H9 (cell line): ENCODE measurements around the gene DOK6. TPM values are rescaled to one million over a fixed set of nuclear protein-coding genes. Genes with fewer than 3 reads are reported as not detected.

Experiments used
- DNase-seq: peaks from one replicate; pipeline ENCODE4 v3.0.0-alpha.2; 2017
- H2AFZ ChIP-seq: one replicate; pipeline ENCODE4 v1.6.1; 2013; ENCODE audit warnings: mild to moderate bottlenecking, low read length, control low read depth, moderate library complexity
- H2AK5ac ChIP-seq: 2 replicates; pipeline ENCODE4 v1.6.1; 2013; ENCODE audit warnings: low read length, control low read depth, mixed read lengths; ENCODE audit not compliant: insufficient read length
- H2BK120ac ChIP-seq: one replicate; pipeline ENCODE4 v1.6.1; 2013; ENCODE audit warnings: low read depth, mild to moderate bottlenecking, low read length, control low read depth, inconsistent platforms; ENCODE audit not compliant: poor library complexity, severe bottlenecking
- H2BK12ac ChIP-seq: 2 replicates; pipeline ENCODE4 v1.6.1; 2013; ENCODE audit warnings: low read length, control low read depth, mixed read lengths, low read depth; ENCODE audit not compliant: insufficient read length
- H2BK15ac ChIP-seq: 2 replicates; pipeline ENCODE4 v1.6.1; 2013; ENCODE audit warnings: low read depth, low read length, control low read depth
- H2BK20ac ChIP-seq: one replicate; pipeline ENCODE4 v1.6.1; 2013; ENCODE audit warnings: low read depth, mild to moderate bottlenecking, low read length, control low read depth, inconsistent platforms; ENCODE audit not compliant: poor library complexity, severe bottlenecking
- H2BK5ac ChIP-seq: 2 replicates; pipeline ENCODE4 v1.6.1; 2013; ENCODE audit warnings: low read length, control low read depth, mixed read lengths; ENCODE audit not compliant: insufficient read length
- H3K14ac ChIP-seq: 2 replicates; pipeline ENCODE4 v1.6.1; 2013; ENCODE audit warnings: low read length, control low read depth; ENCODE audit not compliant: insufficient read depth
- H3K18ac ChIP-seq: 2 replicates; pipeline ENCODE4 v1.6.1; 2013; ENCODE audit warnings: low read depth, mild to moderate bottlenecking, mixed read lengths, low read length, control low read depth; ENCODE audit not compliant: insufficient read length
- H3K23ac ChIP-seq: 2 replicates; pipeline ENCODE4 v1.6.1; 2013; ENCODE audit warnings: low read length, control low read depth, mixed read lengths, low read depth; ENCODE audit not compliant: insufficient read length
- H3K23me2 ChIP-seq: 2 replicates; pipeline ENCODE4 v1.6.1; 2013; ENCODE audit warnings: low read depth, mild to moderate bottlenecking, mixed read lengths, low read length, control low read depth; ENCODE audit not compliant: insufficient read length, poor library complexity, severe bottlenecking
- H3K27ac ChIP-seq: 2 replicates; pipeline ENCODE4 v1.5.1; 2013; ENCODE audit warnings: low read length, control low read depth, mixed read lengths, low read depth; ENCODE audit not compliant: insufficient read length
- H3K27me3 ChIP-seq: 2 replicates; pipeline ENCODE4 v1.6.1; 2013; ENCODE audit warnings: low read length, control low read depth, inconsistent platforms; ENCODE audit not compliant: insufficient read depth
- H3K4ac ChIP-seq: 2 replicates; pipeline ENCODE4 v1.6.1; 2013; ENCODE audit warnings: low read depth, mild to moderate bottlenecking, control low read depth, inconsistent platforms, low read length, moderate library complexity
- H3K4me1 ChIP-seq: 2 replicates; pipeline ENCODE4 v1.6.1; 2013; ENCODE audit warnings: low read length, control low read depth, inconsistent platforms; ENCODE audit not compliant: insufficient read depth
- H3K4me2 ChIP-seq: 2 replicates; pipeline ENCODE4 v1.6.1; 2013; ENCODE audit warnings: low read length, control low read depth, mixed read lengths; ENCODE audit not compliant: insufficient read length, insufficient read depth
- H3K56ac ChIP-seq: 2 replicates; pipeline ENCODE4 v1.6.1; 2013; ENCODE audit warnings: low read depth, mild to moderate bottlenecking, mixed read lengths, low read length, control low read depth; ENCODE audit not compliant: insufficient read length
- H3K79me1 ChIP-seq: 2 replicates; pipeline ENCODE4 v1.6.1; 2013; ENCODE audit warnings: low read depth, mild to moderate bottlenecking, moderate library complexity, low read length, control low read depth, inconsistent platforms; ENCODE audit not compliant: insufficient read depth, poor library complexity, severe bottlenecking
- H3K79me2 ChIP-seq: 2 replicates; pipeline ENCODE4 v1.6.1; 2013; ENCODE audit warnings: low read length, control low read depth, inconsistent platforms; ENCODE audit not compliant: insufficient read depth
- H3K9ac ChIP-seq: 2 replicates; pipeline ENCODE4 v1.6.1; 2013; ENCODE audit warnings: low read length, control low read depth, mixed read lengths; ENCODE audit not compliant: insufficient read length; ENCODE audit errors: extremely low read depth
- H3K9me3 ChIP-seq: one replicate; pipeline ENCODE4 v1.6.1; 2013; ENCODE audit warnings: low read depth, low read length, inconsistent platforms; ENCODE audit not compliant: control insufficient read depth
- H3T11ph ChIP-seq: one replicate; pipeline ENCODE4 v1.6.1; 2013; ENCODE audit warnings: mild to moderate bottlenecking, low read length, control low read depth, inconsistent platforms
- H4K20me1 ChIP-seq: one replicate; pipeline ENCODE4 v1.6.1; 2013; ENCODE audit not compliant: control insufficient read depth, insufficient read length, insufficient read depth
- H4K5ac ChIP-seq: 2 replicates; pipeline ENCODE4 v1.6.1; 2013; ENCODE audit warnings: low read depth, mild to moderate bottlenecking, mixed read lengths, low read length, control low read depth; ENCODE audit not compliant: insufficient read length
- H4K8ac ChIP-seq: replicated peaks from 2 replicates; pipeline ENCODE4 v1.6.1; 2013; ENCODE audit warnings: low read length, control low read depth, mixed read lengths, low read depth; ENCODE audit not compliant: insufficient read length
- H4K91ac ChIP-seq: 2 replicates; pipeline ENCODE4 v1.6.1; 2013; ENCODE audit warnings: low read depth, mild to moderate bottlenecking, moderate library complexity, mixed read lengths, low read length, control low read depth; ENCODE audit not compliant: insufficient read length
- H3K27ac Mint-ChIP-seq, 3 experiments: 2 replicates in 2 of 3; 3 replicates in 1 of 3; pipeline ENCODE4 v1.8.0; 2020 to 2021; ENCODE audit warnings: mixed read lengths in 3 of 3, mild to moderate bottlenecking in 1 of 3, moderate library complexity in 1 of 3
- H3K27me3 Mint-ChIP-seq: 2 replicates; pipeline ENCODE4 v1.8.0; 2021; ENCODE audit warnings: low read depth, mild to moderate bottlenecking, moderate library complexity, mixed read lengths
- H3K36me3 Mint-ChIP-seq, 3 experiments: 2 replicates in 2 of 3; 3 replicates in 1 of 3; pipeline ENCODE4 v1.8.0; 2020 to 2021; ENCODE audit warnings: low read depth in 3 of 3, mixed read lengths in 3 of 3; ENCODE audit not compliant: insufficient read depth in 1 of 3
- H3K4me1 Mint-ChIP-seq, 2 experiments: 2 replicates each; pipeline ENCODE4 v1.8.0; 2020; ENCODE audit warnings: mixed read lengths in 2 of 2
- H3K4me3 Mint-ChIP-seq, 2 experiments: 2 replicates in 1 of 2; 3 replicates in 1 of 2; pipeline ENCODE4 v1.8.0; 2020 to 2021; ENCODE audit warnings: mild to moderate bottlenecking in 2 of 2, mixed read lengths in 2 of 2, moderate library complexity in 1 of 2
- H3K9me3 Mint-ChIP-seq, 2 experiments: 2 replicates in 1 of 2; 3 replicates in 1 of 2; pipeline ENCODE4 v1.8.0; 2020; ENCODE audit warnings: mild to moderate bottlenecking in 2 of 2, mixed read lengths in 2 of 2, moderate library complexity in 1 of 2
- CTCF ChIP-seq: fragments of 200-600 bp; sonication (generic); conservative IDR thresholded peaks from 3 replicates; pipeline ENCODE4 v1.8.0; 2021; ENCODE audit warnings: antibody characterized with exemption, mild to moderate bottlenecking
- WGBS: extraction: QIAGEN DNeasy Blood & Tissue Kit; methylation state at CpG from one replicate; pipeline ENCODE4 v1.1.7; 2013; ENCODE audit warnings: missing lambda C conversion rate, low lambda C conversion rate, mixed read lengths; ENCODE audit not compliant: insufficient read length; ENCODE audit errors: extremely low coverage; 5-methylcytosine and 5-hydroxymethylcytosine counted together
- total RNA-seq: library from RNA; stranded (reverse); gene quantifications from 2 replicates; pipeline ENCODE4 v1.2.1, GENCODE V29; 2021

DOK6 gene
- total RNA-seq, 1 experiment from 2014 or later = 0.20 TPM

GRCh38 chr18:69840445-69840844 is 439.8 kb downstream of the DOK6 start:
- Histone ChIP-seq H2BK120ac (no peak overlapping the region), H3K4ac (no peak overlapping the region), H3K23me2 (no peaks in the 10 kb centered on the region), H3K56ac (no peak overlapping the region), H3K79me2 (no peaks in the 10 kb centered on the region), H2BK20ac (no peak overlapping the region), H2BK5ac (no peak overlapping the region), H3K4me2 (no peak overlapping the region), H4K91ac (no peak overlapping the region), H3K18ac (no peak overlapping the region), H3K9ac (no peak overlapping the region), H2BK15ac (no peak overlapping the region), H3K14ac (no peak overlapping the region), H3T11ph (no peak overlapping the region), H3K4me1 (no peaks in the 10 kb centered on the region), H4K8ac (no peak overlapping the region), H4K5ac (no peak overlapping the region), H3K27me3 (no peaks in the 10 kb centered on the region), H2BK12ac (no peak overlapping the region), H3K27ac (no peak overlapping the region), H3K9me3 (no peaks in the 10 kb centered on the region), H2AFZ (no peak overlapping the region), H3K79me1 (no peaks in the 10 kb centered on the region), H4K20me1 (no peaks in the 10 kb centered on the region), H2AK5ac (no peak overlapping the region), H3K23ac (no peak overlapping the region)
- Mint-ChIP-seq H3K4me3 (no peak overlapping the region), H3K9me3 (no peaks in the 10 kb centered on the region; a peak in 1 of 5 replicates), H3K27me3 (no peaks in the 10 kb centered on the region), H3K36me3 (no peaks in the 10 kb centered on the region; a peak in 1 of 7 replicates), H3K4me1 (peaks cover 8 to 13% of the 10 kb centered on the region in 2 experiments), H3K27ac (no peak overlapping the region)
- no peak for TF ChIP-seq CTCF
- DNase-seq = no peak
- WGBS = no CpG with 5 or more reads among the region's 7 CpGs
